GM19193 (cell line): Measurements from ENCODE around the gene PTPN6.

Experiments
- POLR2A ChIP-seq: IDR thresholded peaks from 4 replicates; pipeline ENCODE4 v1.6.1; 2011; ENCODE audit not compliant: insufficient read depth, insufficient read length; ENCODE audit errors: extremely low read depth

Gene PTPN6

DNA sequence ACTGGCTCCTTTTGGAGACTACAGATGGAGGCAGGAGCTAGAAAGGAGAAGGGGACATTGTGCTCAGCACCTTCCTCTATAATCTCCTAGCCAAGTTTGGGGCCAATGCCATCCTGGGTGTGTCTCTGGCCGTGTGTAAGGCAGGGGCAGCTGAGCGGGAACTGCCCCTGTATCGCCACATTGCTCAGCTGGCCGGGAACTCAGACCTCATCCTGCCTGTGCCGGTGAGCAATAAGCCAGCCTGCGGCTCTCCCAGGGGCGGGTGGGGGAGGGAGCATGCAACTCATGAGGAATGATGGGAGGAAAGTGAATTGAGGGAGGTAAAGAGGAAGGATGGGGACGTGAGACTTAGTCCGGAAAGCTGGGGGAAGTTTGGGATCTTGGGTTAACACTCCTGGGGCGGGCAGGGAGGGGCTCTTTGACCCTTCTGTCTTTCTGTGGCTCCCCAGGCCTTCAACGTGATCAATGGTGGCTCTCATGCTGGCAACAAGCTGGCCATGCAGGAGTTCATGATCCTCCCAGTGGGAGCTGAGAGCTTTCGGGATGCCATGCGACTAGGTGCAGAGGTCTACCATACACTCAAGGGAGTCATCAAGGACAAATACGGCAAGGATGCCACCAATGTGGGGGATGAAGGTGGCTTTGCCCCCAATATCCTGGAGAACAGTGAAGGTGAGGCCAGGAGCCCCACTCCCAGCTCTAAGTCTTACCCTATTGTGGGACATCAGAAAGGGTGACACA, 33.5 kb upstream of the PTPN6 start:
- TF ChIP-seq POLR2A: no peak

DNA sequence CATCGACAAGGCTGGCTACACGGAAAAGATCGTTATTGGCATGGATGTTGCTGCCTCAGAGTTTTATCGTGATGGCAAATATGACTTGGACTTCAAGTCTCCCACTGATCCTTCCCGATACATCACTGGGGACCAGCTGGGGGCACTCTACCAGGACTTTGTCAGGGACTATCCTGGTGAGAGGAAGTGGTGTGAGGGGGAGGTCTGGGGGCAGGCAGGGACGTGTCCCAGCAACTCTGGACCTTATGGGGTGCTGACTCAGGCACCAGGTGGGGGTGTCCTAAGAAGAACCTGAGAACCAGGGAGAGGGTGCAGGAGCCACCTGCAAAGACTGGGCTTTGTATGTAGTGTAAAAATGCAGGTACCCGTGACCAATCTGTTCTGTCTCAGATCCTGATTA, 31.6 kb upstream of the PTPN6 start:
- TF ChIP-seq POLR2A: no peak

DNA sequence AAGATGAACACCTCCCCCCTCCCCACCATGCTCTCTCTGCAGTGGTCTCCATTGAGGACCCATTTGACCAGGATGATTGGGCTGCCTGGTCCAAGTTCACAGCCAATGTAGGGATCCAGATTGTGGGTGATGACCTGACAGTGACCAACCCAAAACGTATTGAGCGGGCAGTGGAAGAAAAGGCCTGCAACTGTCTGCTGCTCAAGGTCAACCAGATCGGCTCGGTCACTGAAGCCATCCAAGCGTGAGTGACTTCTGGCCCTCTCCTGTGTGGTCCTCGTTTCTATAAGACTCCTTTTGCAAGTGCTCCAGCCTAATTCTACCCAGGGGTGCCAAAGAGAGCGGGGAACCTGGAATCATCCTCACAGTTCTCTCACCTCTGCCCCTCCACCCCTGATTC, 29.6 kb upstream of the PTPN6 start:
- TF ChIP-seq POLR2A: no peak

DNA sequence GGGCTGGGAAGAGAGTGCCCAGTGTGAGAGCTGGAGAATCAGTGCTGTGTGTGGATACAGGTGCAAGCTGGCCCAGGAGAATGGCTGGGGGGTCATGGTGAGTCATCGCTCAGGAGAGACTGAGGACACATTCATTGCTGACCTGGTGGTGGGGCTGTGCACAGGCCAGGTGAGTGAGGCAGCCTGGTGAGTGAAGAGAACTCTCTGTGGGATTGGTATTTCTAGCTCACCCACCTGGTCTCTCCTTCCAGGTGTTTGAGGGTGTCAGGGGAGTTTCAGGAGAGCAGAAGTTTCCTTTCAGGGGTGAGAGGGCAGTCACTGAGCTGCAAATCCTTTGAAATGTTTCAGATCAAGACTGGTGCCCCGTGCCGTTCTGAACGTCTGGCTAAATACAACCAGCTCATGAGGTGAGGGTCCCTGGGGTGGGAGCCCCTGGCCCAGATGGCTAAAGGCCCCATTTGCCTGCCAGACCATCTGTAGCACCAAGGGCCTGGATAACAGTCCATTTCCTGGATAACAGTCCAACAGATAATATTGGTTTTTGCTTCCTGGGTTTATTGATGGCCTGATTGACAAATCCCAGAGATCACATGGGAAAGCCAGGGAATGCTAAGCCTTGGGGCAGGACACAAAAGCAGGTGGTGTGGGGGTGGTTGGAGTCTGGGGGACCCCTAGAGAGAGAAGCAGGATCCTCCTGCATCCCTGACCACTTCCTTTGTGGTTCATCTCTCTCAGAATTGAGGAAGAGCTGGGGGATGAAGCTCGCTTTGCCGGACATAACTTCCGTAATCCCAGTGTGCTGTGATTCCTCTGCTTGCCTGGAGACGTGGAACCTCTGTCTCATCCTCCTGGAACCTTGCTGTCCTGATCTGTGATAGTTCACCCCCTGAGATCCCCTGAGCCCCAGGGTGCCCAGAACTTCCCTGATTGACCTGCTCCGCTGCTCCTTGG, 28.9 kb upstream of the PTPN6 start:
- TF ChIP-seq POLR2A: peak; percentile 10

DNA sequence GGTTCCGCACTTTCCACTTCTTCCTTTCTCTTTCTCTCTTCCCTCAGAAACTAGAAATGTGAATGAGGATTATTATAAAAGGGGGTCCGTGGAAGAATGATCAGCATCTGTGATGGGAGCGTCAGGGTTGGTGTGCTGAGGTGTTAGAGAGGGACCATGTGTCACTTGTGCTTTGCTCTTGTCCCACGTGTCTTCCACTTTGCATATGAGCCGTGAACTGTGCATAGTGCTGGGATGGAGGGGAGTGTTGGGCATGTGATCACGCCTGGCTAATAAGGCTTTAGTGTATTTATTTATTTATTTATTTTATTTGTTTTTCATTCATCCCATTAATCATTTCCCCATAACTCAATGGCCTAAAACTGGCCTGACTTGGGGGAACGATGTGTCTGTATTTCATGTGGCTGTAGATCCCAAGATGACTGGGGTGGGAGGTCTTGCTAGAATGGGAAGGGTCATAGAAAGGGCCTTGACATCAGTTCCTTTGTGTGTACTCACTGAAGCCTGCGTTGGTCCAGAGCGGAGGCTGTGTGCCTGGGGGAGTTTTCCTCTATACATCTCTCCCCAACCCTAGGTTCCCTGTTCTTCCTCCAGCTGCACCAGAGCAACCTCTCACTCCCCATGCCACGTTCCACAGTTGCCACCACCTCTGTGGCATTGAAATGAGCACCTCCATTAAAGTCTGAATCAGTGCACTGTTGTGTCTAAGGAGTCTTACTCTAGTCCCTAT, 28.0 kb upstream of the PTPN6 start:
- TF ChIP-seq POLR2A: peak; percentile 31

DNA sequence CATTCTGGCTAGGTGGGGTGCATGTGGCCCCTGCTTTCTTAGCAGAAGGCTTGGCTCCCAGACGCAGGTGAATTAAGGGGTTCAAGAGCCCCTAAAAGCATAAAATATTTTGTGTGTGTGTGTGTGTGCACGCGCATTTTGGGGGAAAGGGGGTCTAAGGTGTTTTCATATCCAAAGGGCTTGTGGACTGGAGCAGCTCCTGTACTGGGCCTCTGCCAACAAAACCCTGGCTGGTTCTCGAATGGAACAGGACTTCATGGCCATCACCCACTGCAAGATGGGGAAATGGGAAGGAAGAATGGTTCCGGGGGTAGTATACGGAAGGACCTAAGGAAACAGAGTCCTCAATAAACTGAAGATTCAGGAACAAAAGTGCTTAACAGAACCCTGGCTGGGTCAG, 27.3 kb upstream of the PTPN6 start:
- no peak for TF ChIP-seq POLR2A

DNA sequence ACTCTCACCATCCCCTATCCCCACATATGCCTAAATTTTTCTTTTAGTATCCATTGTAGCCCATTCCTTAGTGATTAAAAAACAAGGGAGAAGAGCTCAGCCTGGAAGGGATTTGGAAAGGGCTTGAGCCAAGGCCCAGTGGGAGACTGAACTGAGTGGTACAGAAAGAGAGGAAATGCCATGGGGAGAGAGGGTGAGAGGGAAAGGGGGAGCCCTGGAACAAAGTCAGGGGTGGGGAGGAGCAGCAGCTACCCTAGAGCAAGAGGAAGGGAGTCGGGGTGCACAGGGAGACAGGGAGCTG, 26.0 kb upstream of the PTPN6 start:
- TF ChIP-seq POLR2A: no peak

DNA sequence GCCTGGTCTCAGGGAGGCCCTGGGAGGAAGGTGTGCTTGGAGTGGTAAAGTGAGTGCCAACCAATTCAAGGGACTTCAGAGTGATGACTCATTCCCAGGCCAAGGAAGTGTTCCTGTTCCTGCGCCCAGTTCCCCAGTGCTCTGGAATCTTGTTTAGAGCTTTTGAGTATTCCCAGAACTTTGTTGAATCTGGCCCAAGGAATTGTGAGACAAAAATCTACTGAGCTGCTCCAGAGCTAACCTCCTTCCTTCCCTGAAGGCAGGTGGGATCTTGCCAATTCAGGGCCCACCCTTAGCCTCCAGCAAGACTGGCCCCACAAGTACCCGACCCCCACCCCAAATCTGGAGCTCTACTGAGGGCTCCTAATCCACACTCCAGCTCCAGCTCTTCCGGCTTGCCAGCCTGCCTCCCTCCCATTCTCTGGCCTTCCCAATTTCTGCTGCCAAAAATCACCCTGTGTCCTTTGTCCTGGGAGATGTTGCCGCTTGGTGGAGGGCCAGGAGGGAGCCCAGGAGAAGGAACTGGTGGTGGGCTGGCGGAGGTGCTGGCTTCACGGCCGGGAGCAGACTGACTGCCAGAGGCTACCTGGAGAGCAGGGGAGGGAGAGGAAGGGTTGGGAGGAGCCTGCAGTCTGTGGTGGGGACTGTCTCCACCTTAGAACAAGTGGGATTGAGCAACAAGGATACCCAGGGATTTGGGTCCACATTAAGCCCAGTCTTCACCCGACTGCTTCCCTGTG, 25.4 kb upstream of the PTPN6 start:
- TF ChIP-seq POLR2A: no peak

DNA sequence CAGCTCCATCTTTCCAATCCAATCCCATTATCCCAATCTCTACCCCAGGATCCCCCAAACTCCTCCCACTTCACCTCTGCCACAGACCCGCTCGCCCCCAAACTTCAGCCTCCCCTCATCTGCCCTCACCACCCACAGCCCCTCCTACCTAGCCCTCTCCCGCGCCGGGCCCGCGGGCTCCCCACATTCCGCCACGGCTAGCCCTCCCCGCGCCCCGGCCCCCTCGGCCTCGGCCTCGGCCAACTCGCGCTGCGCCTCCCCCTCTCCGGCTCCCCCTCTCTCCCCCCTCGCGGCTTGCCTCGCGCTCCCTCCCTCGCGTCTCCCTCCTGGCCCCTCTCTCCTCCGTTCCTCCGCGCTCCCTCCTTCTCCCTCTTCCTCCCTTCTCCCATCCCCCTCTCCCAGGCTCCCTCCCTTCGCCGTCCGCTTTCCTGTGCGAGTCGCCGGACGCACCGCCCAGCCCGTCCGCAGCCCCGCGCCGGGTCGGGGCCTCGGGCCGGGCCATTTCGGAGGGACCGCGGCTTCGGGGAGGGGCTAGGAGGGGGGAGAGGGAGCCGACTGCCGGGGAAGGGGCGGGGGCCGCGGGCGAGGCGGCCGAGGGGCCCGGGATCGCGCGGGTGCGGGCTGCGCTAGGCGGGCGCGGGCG, 23.7 kb upstream of the PTPN6 start, which contains the start of gene ATN1:
Gene ATN1 (plus strand): TSS at position 581 of the 643 bp plus-strand sequence. CDS start 6,043 bp downstream, outside the sequence.
- peak; percentile 48 for TF ChIP-seq POLR2A

DNA sequence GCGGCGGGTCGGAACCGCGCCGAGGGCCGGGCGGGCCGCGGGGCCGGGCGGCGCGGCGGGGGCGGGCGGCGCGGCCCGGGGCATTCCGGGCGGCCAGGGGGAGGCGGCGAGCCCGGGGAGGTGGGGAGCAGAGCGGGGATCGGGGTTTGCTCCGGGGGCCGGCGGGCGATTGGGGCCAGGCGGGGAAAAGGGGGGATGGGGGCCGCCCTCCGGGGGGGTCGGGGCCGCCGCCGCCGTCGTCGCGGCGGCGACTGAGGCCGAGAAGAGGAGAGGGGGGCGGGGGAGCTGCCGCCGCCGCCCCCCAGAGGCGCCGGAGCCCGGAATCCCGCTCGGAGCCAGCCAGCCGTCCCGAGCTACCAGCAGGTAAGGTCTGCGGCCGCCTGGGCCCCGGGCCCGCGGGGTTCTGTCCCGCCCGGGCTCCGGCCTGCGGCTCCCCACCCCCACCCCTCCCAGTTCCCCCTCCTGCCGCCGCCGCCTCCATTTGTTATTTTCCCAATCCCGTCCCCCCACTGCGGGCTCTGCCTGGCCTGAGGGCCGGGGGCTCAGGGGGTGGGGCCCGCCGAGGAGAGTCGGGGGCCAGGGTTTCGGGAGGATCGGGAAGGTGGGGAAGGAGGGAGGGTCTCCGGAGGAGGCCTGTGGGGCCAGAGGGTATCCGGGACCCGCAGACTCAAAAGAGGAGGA, 23.0 kb upstream of the PTPN6 start:
- TF ChIP-seq POLR2A: no peak

DNA sequence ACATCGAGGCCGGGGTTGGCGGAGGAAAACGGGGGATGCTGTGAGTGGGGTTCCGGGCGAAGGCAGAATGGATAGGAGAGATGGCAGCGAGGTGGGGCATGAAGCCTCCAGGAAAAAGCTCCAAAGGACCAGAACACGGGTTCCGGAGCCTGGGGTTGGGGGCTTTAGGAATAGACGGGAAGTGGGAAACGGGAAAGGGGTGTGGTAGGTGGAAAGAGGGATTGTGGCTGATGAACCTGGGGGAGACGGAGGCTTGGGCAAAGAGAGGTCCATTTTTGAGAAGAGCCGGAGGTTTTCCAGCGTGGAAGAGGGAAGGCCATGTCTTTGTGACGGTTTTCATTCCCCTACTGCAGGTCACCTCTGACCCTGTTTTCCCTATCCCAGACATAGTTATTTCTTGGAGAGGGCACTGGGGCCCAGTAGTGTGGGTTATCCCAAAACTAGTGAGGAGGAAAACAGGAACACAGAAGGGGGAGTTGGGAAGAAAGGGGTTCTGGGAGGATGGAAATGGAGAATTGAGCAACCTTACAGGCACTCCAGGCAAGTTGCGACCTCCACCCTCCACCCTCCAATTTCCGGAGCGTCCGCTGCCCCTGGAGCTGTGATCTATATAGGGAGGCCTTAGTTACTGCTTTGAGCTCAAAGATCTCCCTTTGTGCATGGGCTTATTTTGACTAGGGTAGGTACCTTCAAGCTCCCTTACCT, 22.3 kb upstream of the PTPN6 start:
- no peak for TF ChIP-seq POLR2A

DNA sequence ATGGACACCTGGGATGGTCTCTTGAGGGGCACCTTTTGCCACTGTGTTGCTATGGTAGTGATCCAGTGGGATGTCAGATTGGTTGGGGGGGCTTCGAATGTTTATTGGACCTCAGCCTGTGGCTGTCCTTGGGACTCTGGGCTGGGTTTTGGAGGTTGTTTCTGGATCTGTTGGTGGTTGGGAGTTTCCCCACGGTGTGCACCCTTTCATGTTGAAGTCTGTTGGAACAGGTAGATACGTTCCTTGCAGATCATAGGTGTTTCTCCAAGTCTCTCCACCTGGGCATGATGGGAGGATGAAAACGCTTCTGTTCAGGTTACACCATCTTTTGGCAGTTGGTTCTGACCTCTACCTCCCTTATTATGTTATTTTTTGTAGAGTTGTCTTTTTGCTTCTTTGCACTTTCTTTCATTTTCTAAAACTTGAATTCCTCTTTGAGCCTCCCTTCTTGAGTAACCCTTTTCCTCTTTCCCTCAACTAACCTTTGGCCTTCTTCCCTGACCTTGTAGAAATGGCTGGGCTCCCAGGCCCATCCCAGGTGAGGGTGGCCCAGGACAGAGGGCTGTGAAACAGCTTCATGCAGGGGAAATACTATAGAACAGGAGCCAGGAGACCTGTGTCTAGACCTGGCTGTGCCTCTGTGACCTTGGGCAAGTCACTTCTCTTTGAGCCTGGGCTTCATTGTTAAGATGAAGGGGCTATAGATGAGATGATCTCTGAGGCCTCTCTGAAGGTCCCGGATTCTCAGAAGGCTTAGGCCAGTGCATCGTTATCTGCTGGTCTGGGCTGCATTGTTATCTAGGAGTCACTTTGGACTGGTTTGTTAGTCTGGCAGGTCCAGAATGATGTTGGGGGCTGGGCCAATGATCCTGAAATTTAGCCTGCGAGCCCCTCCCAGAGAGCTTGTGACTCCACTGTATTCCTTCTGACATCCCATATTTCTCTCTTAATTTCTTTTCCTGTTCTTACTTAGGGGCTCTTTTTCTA, 21.4 kb upstream of the PTPN6 start:
- TF ChIP-seq POLR2A: no peak

DNA sequence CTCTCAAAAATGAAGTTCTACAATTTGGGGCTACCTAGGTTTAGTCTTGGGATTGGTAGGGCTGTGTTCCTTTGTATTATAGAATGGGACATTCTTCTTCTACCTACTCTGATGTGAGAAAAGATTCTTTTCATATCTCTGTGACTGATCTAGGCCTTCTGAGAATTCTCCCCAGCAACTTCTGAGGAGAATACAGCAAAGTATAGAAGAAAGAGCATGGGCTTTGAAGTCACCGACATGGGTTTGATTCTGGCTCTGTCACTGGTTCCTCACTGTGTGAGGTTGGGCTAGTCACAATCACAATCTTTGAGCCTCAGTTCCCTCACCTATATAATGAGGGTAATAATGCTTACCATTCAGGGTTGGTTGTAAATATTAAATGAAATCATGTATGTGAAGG, 18.4 kb upstream of the PTPN6 start:
- TF ChIP-seq POLR2A: no peak

DNA sequence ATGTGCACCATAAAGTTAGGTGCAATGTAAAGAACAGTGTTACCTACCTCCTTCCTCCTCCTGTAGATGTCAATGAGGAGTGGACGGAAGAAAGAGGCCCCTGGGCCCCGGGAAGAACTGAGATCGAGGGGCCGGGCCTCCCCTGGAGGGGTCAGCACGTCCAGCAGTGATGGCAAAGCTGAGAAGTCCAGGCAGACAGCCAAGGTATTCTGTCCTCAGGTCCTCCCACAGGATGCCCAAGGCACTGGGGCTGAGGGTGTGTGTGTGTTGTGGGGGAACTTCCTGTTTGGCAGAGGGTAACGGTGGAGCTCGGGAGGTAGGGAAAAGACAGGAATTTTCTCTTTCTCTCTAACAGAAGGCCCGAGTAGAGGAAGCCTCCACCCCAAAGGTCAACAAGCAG, 17.0 kb upstream of the PTPN6 start:
- TF ChIP-seq POLR2A: no peak
